Measurements from ENCODE around the gene TMEM51.

- TF ChIP-seq EZH2 (IDR thresholded peaks at IDR 0.05; ENCODE audit: borderline replicate concordance, insufficient read depth, low read depth, low read length, poor library complexity, severe bottlenecking) (no peak), CTCF (IDR thresholded peaks at IDR 0.05) (no peak)
Observed at GRCh38 chr1:15139654-15140350, 13.7 kb upstream of the TMEM51 start.
